Neural cell (in vitro differentiated cells): ENCODE measurements around the gene RUNX1. TPM values are rescaled to one million over a fixed set of nuclear protein-coding genes. Genes with fewer than 3 reads are reported as not detected.

Source experiments
- H2AFZ ChIP-seq: fragments of 200-600, 300-800 bp; sonication (generic), shearing (Covaris generic); 2 replicates; pipeline ENCODE4 v1.6.0; 2014; ENCODE audit warnings: low read depth, mild to moderate bottlenecking, antibody characterized with exemption, low read length, moderate library complexity
- H3F3A ChIP-seq: fragments of 200-600 bp; shearing (Covaris generic); 2 replicates; pipeline ENCODE4 v1.6.1; 2016; ENCODE audit warnings: mild to moderate bottlenecking, moderate library complexity, mixed read lengths, antibody characterized with exemption, low read length; ENCODE audit not compliant: insufficient read depth, poor library complexity, severe bottlenecking
- H3K27ac ChIP-seq: fragments of 200-600, 300-800 bp; sonication (generic), shearing (Covaris generic); 2 replicates; pipeline ENCODE4 v1.5.1; 2014; ENCODE audit warnings: mild to moderate bottlenecking, low read length, moderate library complexity
- H3K27me3 ChIP-seq: fragments of 300-800, 200-600 bp; sonication (generic), shearing (Covaris generic); 2 replicates; pipeline ENCODE4 v1.6.0; 2014; ENCODE audit warnings: mild to moderate bottlenecking, low read depth, low read length, moderate library complexity; ENCODE audit not compliant: insufficient read depth
- H3K36me3 ChIP-seq: fragments of 300-800, 200-600 bp; sonication (generic), shearing (Covaris generic); 2 replicates; pipeline ENCODE4 v1.5.1; 2014; ENCODE audit warnings: mild to moderate bottlenecking, antibody characterized with exemption, low read length, moderate library complexity; ENCODE audit not compliant: insufficient read depth
- H3K4me2 ChIP-seq: fragments of 300-800, 200-600 bp; sonication (generic), shearing (Covaris generic); 2 replicates; pipeline ENCODE4 v1.6.0; 2014; ENCODE audit warnings: mild to moderate bottlenecking, low read length
- H3K4me3 ChIP-seq: fragments of 300-800, 200-600 bp; sonication (generic), shearing (Covaris generic); 2 replicates; pipeline ENCODE4 v1.5.1; 2014; ENCODE audit warnings: mild to moderate bottlenecking, low read length, moderate library complexity
- H3K79me2 ChIP-seq: fragments of 200-600 bp; shearing (Covaris generic); replicated peaks from 2 replicates; pipeline ENCODE4 v1.6.0; 2014; ENCODE audit warnings: mild to moderate bottlenecking, low read length, moderate library complexity; ENCODE audit not compliant: insufficient read depth
- H3K9ac ChIP-seq: fragments of 300-800, 200-600 bp; sonication (generic), shearing (Covaris generic); 2 replicates; pipeline ENCODE4 v1.6.1; 2016; ENCODE audit warnings: mild to moderate bottlenecking, low read length, mixed read lengths
- H3K9me2 ChIP-seq: fragments of 200-600 bp; shearing (Covaris generic); 2 replicates; pipeline ENCODE4 v1.6.1; 2016; ENCODE audit warnings: mild to moderate bottlenecking, low read length, mixed read lengths; ENCODE audit not compliant: insufficient read depth
- H3K9me3 ChIP-seq: fragments of 200-600, 300-800 bp; sonication (generic), shearing (Covaris generic); 2 replicates; pipeline ENCODE4 v1.6.1; 2016; ENCODE audit warnings: mild to moderate bottlenecking, mixed run types, low read length, moderate library complexity, mixed read lengths
- H4K20me1 ChIP-seq: fragments of 200-600 bp; shearing (Covaris generic); 2 replicates; pipeline ENCODE4 v1.6.1; 2016; ENCODE audit warnings: mild to moderate bottlenecking, mixed run types; ENCODE audit not compliant: insufficient read depth
- EP300 ChIP-seq: fragments of 450-650 bp; conservative IDR thresholded peaks from 2 replicates; pipeline ENCODE4 v1.6.1; 2014; ENCODE audit warnings: antibody characterized with exemption, mild to moderate bottlenecking, moderate library complexity; ENCODE audit not compliant: poor library complexity, severe bottlenecking
- EZH2 ChIP-seq: fragments of 200-600, 300-800 bp; shearing (Covaris generic), sonication (generic); IDR thresholded peaks from 2 replicates; pipeline ENCODE4 v1.6.1; 2014; ENCODE audit warnings: antibody characterized with exemption, low read length, borderline replicate concordance, mild to moderate bottlenecking; ENCODE audit not compliant: insufficient read depth, poor library complexity, severe bottlenecking
- MXI1 ChIP-seq: fragments of 450-650 bp; conservative IDR thresholded peaks from 2 replicates; pipeline ENCODE4 v1.6.1; 2014; ENCODE audit warnings: antibody characterized with exemption, mild to moderate bottlenecking; ENCODE audit not compliant: poor library complexity, severe bottlenecking
- POLR2AphosphoS5 ChIP-seq: IDR thresholded peaks from 2 replicates; pipeline ENCODE4 v1.6.1; 2012
- RAD21 ChIP-seq: fragments of 450-650 bp; conservative IDR thresholded peaks from 2 replicates; pipeline ENCODE4 v1.6.1; 2014; ENCODE audit warnings: antibody characterized with exemption, mild to moderate bottlenecking, moderate library complexity
- REST ChIP-seq: IDR thresholded peaks from 2 replicates; pipeline ENCODE4 v1.6.1; 2012; ENCODE audit warnings: borderline replicate concordance
- SMC3 ChIP-seq: fragments of 450-650 bp; conservative IDR thresholded peaks from 2 replicates; pipeline ENCODE4 v1.6.1; 2014; ENCODE audit warnings: antibody characterized with exemption, mild to moderate bottlenecking, moderate library complexity; ENCODE audit not compliant: poor library complexity
- TAF1 ChIP-seq: IDR thresholded peaks from 2 replicates; pipeline ENCODE4 v1.6.1; 2012; ENCODE audit warnings: low read depth
- polyA plus RNA-seq: library from polyadenylated mRNA; depleted of rRNA; stranded (reverse); fragments of >200 nt; gene quantifications from 2 replicates; pipeline ENCODE4 v1.2.3, GENCODE V29; 2014
- TF ChIP-seq, protein P1 (sequence below): fragments of 450-650 bp; IDR thresholded peaks from 2 replicates; pipeline ENCODE4 v1.5.1; 2014; ENCODE audit warnings: antibody characterized with exemption, mild to moderate bottlenecking, moderate library complexity; ENCODE audit not compliant: poor library complexity, severe bottlenecking

RUNX1 gene
- polyA plus RNA-seq, 1 donor from 2014 or later = not detected

GRCh38 chr21:34883491-34884271 lies 165.4 kb downstream of the RUNX1 start:
- Histone ChIP-seq H3F3A (no peaks in the 10 kb centered on the region), H3K9ac (no peak overlapping the region), H3K9me3 (no peaks in the 10 kb centered on the region), H3K79me2 (no peaks in the 10 kb centered on the region), H3K4me3 (no peak overlapping the region), H4K20me1 (no peaks in the 10 kb centered on the region), H3K27me3 (peaks cover 58% of the 10 kb centered on the region), H3K36me3 (no peaks in the 10 kb centered on the region), H3K9me2 (no peaks in the 10 kb centered on the region), H2AFZ (no peak overlapping the region), H3K4me2 (no peak overlapping the region), H3K27ac (no peak overlapping the region)
- TF ChIP-seq SMC3 (no peak), MXI1 (no peak), RAD21 (no peak), POLR2AphosphoS5 (no peak), EZH2 (no peak), TAF1 (no peak), REST (no peak), EP300 (no peak)
- TF ChIP-seq, protein P1, sequence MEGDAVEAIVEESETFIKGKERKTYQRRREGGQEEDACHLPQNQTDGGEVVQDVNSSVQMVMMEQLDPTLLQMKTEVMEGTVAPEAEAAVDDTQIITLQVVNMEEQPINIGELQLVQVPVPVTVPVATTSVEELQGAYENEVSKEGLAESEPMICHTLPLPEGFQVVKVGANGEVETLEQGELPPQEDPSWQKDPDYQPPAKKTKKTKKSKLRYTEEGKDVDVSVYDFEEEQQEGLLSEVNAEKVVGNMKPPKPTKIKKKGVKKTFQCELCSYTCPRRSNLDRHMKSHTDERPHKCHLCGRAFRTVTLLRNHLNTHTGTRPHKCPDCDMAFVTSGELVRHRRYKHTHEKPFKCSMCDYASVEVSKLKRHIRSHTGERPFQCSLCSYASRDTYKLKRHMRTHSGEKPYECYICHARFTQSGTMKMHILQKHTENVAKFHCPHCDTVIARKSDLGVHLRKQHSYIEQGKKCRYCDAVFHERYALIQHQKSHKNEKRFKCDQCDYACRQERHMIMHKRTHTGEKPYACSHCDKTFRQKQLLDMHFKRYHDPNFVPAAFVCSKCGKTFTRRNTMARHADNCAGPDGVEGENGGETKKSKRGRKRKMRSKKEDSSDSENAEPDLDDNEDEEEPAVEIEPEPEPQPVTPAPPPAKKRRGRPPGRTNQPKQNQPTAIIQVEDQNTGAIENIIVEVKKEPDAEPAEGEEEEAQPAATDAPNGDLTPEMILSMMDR = no peak

- peaks cover 50% of the 10 kb centered on the region for H3K27me3 ChIP-seq
Observed at GRCh38 chr21:34882719-34883131, 166.4 kb downstream of the RUNX1 start.

More at GRCh38 chr21:34882719-34883131, 166.4 kb downstream of the RUNX1 start:
- H3K79me2 ChIP-seq = no peaks in the 10 kb centered on the region
- H3K9me3 ChIP-seq = no peaks in the 10 kb centered on the region
- H3K36me3 ChIP-seq = no peaks in the 10 kb centered on the region
- H3F3A ChIP-seq = no peaks in the 10 kb centered on the region
- H4K20me1 ChIP-seq = no peaks in the 10 kb centered on the region
- no peaks in the 10 kb centered on the region for H3K9me2 ChIP-seq
- H3K4me3 ChIP-seq = no peak overlapping the region
- H2AFZ ChIP-seq = no peak overlapping the region
- H3K4me2 ChIP-seq = no peak overlapping the region
- no peak overlapping the region for H3K27ac ChIP-seq
- TF ChIP-seq EP300 = no peak
- TF ChIP-seq TAF1 = no peak
- TF ChIP-seq MXI1 = no peak
- TF ChIP-seq, protein P1 = no peak
- no peak for TF ChIP-seq REST
- TF ChIP-seq EZH2 = no peak
- TF ChIP-seq SMC3 = no peak
- no peak for TF ChIP-seq RAD21
- no peak for TF ChIP-seq POLR2AphosphoS5
- no peak overlapping the region for H3K9ac ChIP-seq
